ENCODE data around the gene ITGA2. TPM values are rescaled to one million over a fixed set of nuclear protein-coding genes. Genes with fewer than 3 reads are reported as not detected.

Gene ITGA2
- total and polyA plus RNA-seq, 2 of the 8 experiments (the other 6 are each of a cell fraction or from before 2014, with no cell fraction given) = 1.4 to 7.7 TPM

GRCh38 chr5:53022930-53023511 lies 33.9 kb downstream of the ITGA2 start (continued):
- TF ChIP-seq CHD7 (IDR thresholded peaks at IDR 0.05; ENCODE audit: insufficient replicate concordance, low read length) = no peak
- no peak for TF ChIP-seq RFX5 (IDR thresholded peaks at IDR 0.05; ENCODE audit: borderline replicate concordance, low read depth, low read length)

Measured in H1 (cell line).